H9 (cell line): ENCODE measurements around the gene C16orf95. TPM values are rescaled to one million over a fixed set of nuclear protein-coding genes. Genes with fewer than 3 reads are reported as not detected.

Experiments
- DNase-seq: peaks from one replicate; pipeline ENCODE4 v3.0.0-alpha.2; 2017
- H2AFZ ChIP-seq: one replicate; pipeline ENCODE4 v1.6.1; 2013; ENCODE audit warnings: mild to moderate bottlenecking, low read length, control low read depth, moderate library complexity
- H2AK5ac ChIP-seq: 2 replicates; pipeline ENCODE4 v1.6.1; 2013; ENCODE audit warnings: low read length, control low read depth, mixed read lengths; ENCODE audit not compliant: insufficient read length
- H2BK120ac ChIP-seq: one replicate; pipeline ENCODE4 v1.6.1; 2013; ENCODE audit warnings: low read depth, mild to moderate bottlenecking, low read length, control low read depth, inconsistent platforms; ENCODE audit not compliant: poor library complexity, severe bottlenecking
- H2BK12ac ChIP-seq: 2 replicates; pipeline ENCODE4 v1.6.1; 2013; ENCODE audit warnings: low read length, control low read depth, mixed read lengths, low read depth; ENCODE audit not compliant: insufficient read length
- H2BK15ac ChIP-seq: 2 replicates; pipeline ENCODE4 v1.6.1; 2013; ENCODE audit warnings: low read depth, low read length, control low read depth
- H2BK20ac ChIP-seq: one replicate; pipeline ENCODE4 v1.6.1; 2013; ENCODE audit warnings: low read depth, mild to moderate bottlenecking, low read length, control low read depth, inconsistent platforms; ENCODE audit not compliant: poor library complexity, severe bottlenecking
- H2BK5ac ChIP-seq: 2 replicates; pipeline ENCODE4 v1.6.1; 2013; ENCODE audit warnings: low read length, control low read depth, mixed read lengths; ENCODE audit not compliant: insufficient read length
- H3K14ac ChIP-seq: 2 replicates; pipeline ENCODE4 v1.6.1; 2013; ENCODE audit warnings: low read length, control low read depth; ENCODE audit not compliant: insufficient read depth
- H3K18ac ChIP-seq: 2 replicates; pipeline ENCODE4 v1.6.1; 2013; ENCODE audit warnings: low read depth, mild to moderate bottlenecking, mixed read lengths, low read length, control low read depth; ENCODE audit not compliant: insufficient read length
- H3K23ac ChIP-seq: 2 replicates; pipeline ENCODE4 v1.6.1; 2013; ENCODE audit warnings: low read length, control low read depth, mixed read lengths, low read depth; ENCODE audit not compliant: insufficient read length
- H3K23me2 ChIP-seq: 2 replicates; pipeline ENCODE4 v1.6.1; 2013; ENCODE audit warnings: low read depth, mild to moderate bottlenecking, mixed read lengths, low read length, control low read depth; ENCODE audit not compliant: insufficient read length, poor library complexity, severe bottlenecking
- H3K27ac ChIP-seq: 2 replicates; pipeline ENCODE4 v1.5.1; 2013; ENCODE audit warnings: low read length, control low read depth, mixed read lengths, low read depth; ENCODE audit not compliant: insufficient read length
- H3K27me3 ChIP-seq: 2 replicates; pipeline ENCODE4 v1.6.1; 2013; ENCODE audit warnings: low read length, control low read depth, inconsistent platforms; ENCODE audit not compliant: insufficient read depth
- H3K4ac ChIP-seq: 2 replicates; pipeline ENCODE4 v1.6.1; 2013; ENCODE audit warnings: low read depth, mild to moderate bottlenecking, control low read depth, inconsistent platforms, low read length, moderate library complexity
- H3K4me1 ChIP-seq: 2 replicates; pipeline ENCODE4 v1.6.1; 2013; ENCODE audit warnings: low read length, control low read depth, inconsistent platforms; ENCODE audit not compliant: insufficient read depth
- H3K4me2 ChIP-seq: 2 replicates; pipeline ENCODE4 v1.6.1; 2013; ENCODE audit warnings: low read length, control low read depth, mixed read lengths; ENCODE audit not compliant: insufficient read length, insufficient read depth
- H3K56ac ChIP-seq: 2 replicates; pipeline ENCODE4 v1.6.1; 2013; ENCODE audit warnings: low read depth, mild to moderate bottlenecking, mixed read lengths, low read length, control low read depth; ENCODE audit not compliant: insufficient read length
- H3K79me1 ChIP-seq: 2 replicates; pipeline ENCODE4 v1.6.1; 2013; ENCODE audit warnings: low read depth, mild to moderate bottlenecking, moderate library complexity, low read length, control low read depth, inconsistent platforms; ENCODE audit not compliant: insufficient read depth, poor library complexity, severe bottlenecking
- H3K79me2 ChIP-seq: 2 replicates; pipeline ENCODE4 v1.6.1; 2013; ENCODE audit warnings: low read length, control low read depth, inconsistent platforms; ENCODE audit not compliant: insufficient read depth
- H3K9ac ChIP-seq: 2 replicates; pipeline ENCODE4 v1.6.1; 2013; ENCODE audit warnings: low read length, control low read depth, mixed read lengths; ENCODE audit not compliant: insufficient read length; ENCODE audit errors: extremely low read depth
- H3K9me3 ChIP-seq: one replicate; pipeline ENCODE4 v1.6.1; 2013; ENCODE audit warnings: low read depth, low read length, inconsistent platforms; ENCODE audit not compliant: control insufficient read depth
- H3T11ph ChIP-seq: one replicate; pipeline ENCODE4 v1.6.1; 2013; ENCODE audit warnings: mild to moderate bottlenecking, low read length, control low read depth, inconsistent platforms
- H4K20me1 ChIP-seq: one replicate; pipeline ENCODE4 v1.6.1; 2013; ENCODE audit not compliant: control insufficient read depth, insufficient read length, insufficient read depth
- H4K5ac ChIP-seq: 2 replicates; pipeline ENCODE4 v1.6.1; 2013; ENCODE audit warnings: low read depth, mild to moderate bottlenecking, mixed read lengths, low read length, control low read depth; ENCODE audit not compliant: insufficient read length
- H4K8ac ChIP-seq: replicated peaks from 2 replicates; pipeline ENCODE4 v1.6.1; 2013; ENCODE audit warnings: low read length, control low read depth, mixed read lengths, low read depth; ENCODE audit not compliant: insufficient read length
- H4K91ac ChIP-seq: 2 replicates; pipeline ENCODE4 v1.6.1; 2013; ENCODE audit warnings: low read depth, mild to moderate bottlenecking, moderate library complexity, mixed read lengths, low read length, control low read depth; ENCODE audit not compliant: insufficient read length
- H3K27ac Mint-ChIP-seq, 3 experiments: 2 replicates in 2 of 3; 3 replicates in 1 of 3; pipeline ENCODE4 v1.8.0; 2020 to 2021; ENCODE audit warnings: mixed read lengths in 3 of 3, mild to moderate bottlenecking in 1 of 3, moderate library complexity in 1 of 3
- H3K27me3 Mint-ChIP-seq: 2 replicates; pipeline ENCODE4 v1.8.0; 2021; ENCODE audit warnings: low read depth, mild to moderate bottlenecking, moderate library complexity, mixed read lengths
- H3K36me3 Mint-ChIP-seq, 3 experiments: 2 replicates in 2 of 3; 3 replicates in 1 of 3; pipeline ENCODE4 v1.8.0; 2020 to 2021; ENCODE audit warnings: low read depth in 3 of 3, mixed read lengths in 3 of 3; ENCODE audit not compliant: insufficient read depth in 1 of 3
- H3K4me1 Mint-ChIP-seq, 2 experiments: 2 replicates each; pipeline ENCODE4 v1.8.0; 2020; ENCODE audit warnings: mixed read lengths in 2 of 2
- H3K4me3 Mint-ChIP-seq, 2 experiments: 2 replicates in 1 of 2; 3 replicates in 1 of 2; pipeline ENCODE4 v1.8.0; 2020 to 2021; ENCODE audit warnings: mild to moderate bottlenecking in 2 of 2, mixed read lengths in 2 of 2, moderate library complexity in 1 of 2
- H3K9me3 Mint-ChIP-seq, 2 experiments: 2 replicates in 1 of 2; 3 replicates in 1 of 2; pipeline ENCODE4 v1.8.0; 2020; ENCODE audit warnings: mild to moderate bottlenecking in 2 of 2, mixed read lengths in 2 of 2, moderate library complexity in 1 of 2
- WGBS: extraction: QIAGEN DNeasy Blood & Tissue Kit; methylation state at CpG from one replicate; pipeline ENCODE4 v1.1.7; 2013; ENCODE audit warnings: missing lambda C conversion rate, low lambda C conversion rate, mixed read lengths; ENCODE audit not compliant: insufficient read length; ENCODE audit errors: extremely low coverage; 5-methylcytosine and 5-hydroxymethylcytosine counted together
- total RNA-seq: library from RNA; stranded (reverse); gene quantifications from 2 replicates; pipeline ENCODE4 v1.2.1, GENCODE V29; 2021
- TF ChIP-seq, protein P1 (sequence below): fragments of 200-600 bp; sonication (generic); conservative IDR thresholded peaks from 3 replicates; pipeline ENCODE4 v1.8.0; 2021; ENCODE audit warnings: antibody characterized with exemption, mild to moderate bottlenecking

C16orf95 gene
- total RNA-seq, 1 experiment from 2014 or later = 5.6 TPM

- H3K18ac ChIP-seq = no peak overlapping the region
- no CpG with 5 or more reads among the region's 4 CpGs for WGBS
Measured at GRCh38 chr16:87266846-87267245, 50.3 kb downstream of the C16orf95 start.

More at GRCh38 chr16:87266846-87267245, 50.3 kb downstream of the C16orf95 start:
- H3K9ac ChIP-seq = no peak overlapping the region
- no peaks in the 10 kb centered on the region for H3K23me2 ChIP-seq
- DNase-seq = no peak
- H2AK5ac ChIP-seq = no peak overlapping the region
- no peak overlapping the region for H3K14ac ChIP-seq
- peaks cover 0 to 3% (median 0%) of the 10 kb centered on the region in 3 experiments; a peak in 1 of 7 replicates for H3K36me3 Mint-ChIP-seq
- H3K4me1 ChIP-seq = no peaks in the 10 kb centered on the region
- no peak overlapping the region for H3K27ac ChIP-seq
- H3K56ac ChIP-seq = no peak overlapping the region
- H2BK15ac ChIP-seq = no peak overlapping the region
- H3K9me3 ChIP-seq = no peaks in the 10 kb centered on the region
- no peak overlapping the region for H3K4me2 ChIP-seq
- H4K8ac ChIP-seq = no peak overlapping the region
- no peaks in the 10 kb centered on the region for H3K79me1 ChIP-seq
- no peak overlapping the region for H3K4me3 Mint-ChIP-seq
- no peak overlapping the region for H2BK12ac ChIP-seq
- no peak overlapping the region for H3K27ac Mint-ChIP-seq
- H3K4me1 Mint-ChIP-seq = peaks cover 9 to 23% of the 10 kb centered on the region in 2 experiments
- H3K23ac ChIP-seq = no peak overlapping the region
- no peak overlapping the region for H2BK120ac ChIP-seq
- no peak overlapping the region for H2AFZ ChIP-seq
- peaks cover 0 to 1% of the 10 kb centered on the region in 2 experiments; a peak in 1 of 5 replicates for H3K9me3 Mint-ChIP-seq
- H4K5ac ChIP-seq = no peak overlapping the region
- TF ChIP-seq, protein P1, sequence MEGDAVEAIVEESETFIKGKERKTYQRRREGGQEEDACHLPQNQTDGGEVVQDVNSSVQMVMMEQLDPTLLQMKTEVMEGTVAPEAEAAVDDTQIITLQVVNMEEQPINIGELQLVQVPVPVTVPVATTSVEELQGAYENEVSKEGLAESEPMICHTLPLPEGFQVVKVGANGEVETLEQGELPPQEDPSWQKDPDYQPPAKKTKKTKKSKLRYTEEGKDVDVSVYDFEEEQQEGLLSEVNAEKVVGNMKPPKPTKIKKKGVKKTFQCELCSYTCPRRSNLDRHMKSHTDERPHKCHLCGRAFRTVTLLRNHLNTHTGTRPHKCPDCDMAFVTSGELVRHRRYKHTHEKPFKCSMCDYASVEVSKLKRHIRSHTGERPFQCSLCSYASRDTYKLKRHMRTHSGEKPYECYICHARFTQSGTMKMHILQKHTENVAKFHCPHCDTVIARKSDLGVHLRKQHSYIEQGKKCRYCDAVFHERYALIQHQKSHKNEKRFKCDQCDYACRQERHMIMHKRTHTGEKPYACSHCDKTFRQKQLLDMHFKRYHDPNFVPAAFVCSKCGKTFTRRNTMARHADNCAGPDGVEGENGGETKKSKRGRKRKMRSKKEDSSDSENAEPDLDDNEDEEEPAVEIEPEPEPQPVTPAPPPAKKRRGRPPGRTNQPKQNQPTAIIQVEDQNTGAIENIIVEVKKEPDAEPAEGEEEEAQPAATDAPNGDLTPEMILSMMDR = no peak
- no peaks in the 10 kb centered on the region for H3K27me3 ChIP-seq
- no peak overlapping the region for H4K91ac ChIP-seq
- no peaks in the 10 kb centered on the region for H3K79me2 ChIP-seq
- H4K20me1 ChIP-seq = no peaks in the 10 kb centered on the region
- H3K27me3 Mint-ChIP-seq = peaks cover 5% of the 10 kb centered on the region
- H2BK5ac ChIP-seq = no peak overlapping the region
- no peak overlapping the region for H2BK20ac ChIP-seq
- no peak overlapping the region for H3K4ac ChIP-seq
- H3T11ph ChIP-seq = no peak overlapping the region
